ENCODE measurements around the gene TRMT112.
A peak's percentile ranks its signal among the peaks of the same experiment; 100 is the strongest.

Gene TRMT112

GRCh38 chr11:64299847-64300648, 17.3 kb downstream of the TRMT112 start, which contains the start of gene CATSPERZ:
Gene CATSPERZ, plus strand, starts transcription at chr11:64300358. Its CDS starts 53 bp downstream, at chr11:64300411.
- Histone ChIP-seq H3K9me3 (ENCODE audit: control insufficient read depth, low read length) (no peaks in the 10 kb centered on the region), H3K4me3 (ENCODE audit: insufficient read depth, low read depth, low read length, poor library complexity, severe bottlenecking) (peak within 1 kb of the TSS; percentile 55), H3K36me3 (ENCODE audit: control insufficient read depth, insufficient read depth, low read length) (no peaks in the 10 kb centered on the region), H3K27ac (ENCODE audit: insufficient read depth, low read length, poor library complexity, severe bottlenecking) (peak within 1 kb of the TSS; percentile 23), H3K27me3 (replicated peaks; ENCODE audit: control insufficient read depth, insufficient read depth, low read length, poor library complexity, severe bottlenecking) (peaks cover 64% of the 10 kb centered on the region), H3K4me1 (ENCODE audit: control insufficient read depth, insufficient read depth, low read length, poor library complexity, severe bottlenecking) (peaks cover 41% of the 10 kb centered on the region)
- no peak for DNase-seq

- no peak overlapping the region for H3K4me3 ChIP-seq (ENCODE audit: insufficient read depth, low read depth, low read length, poor library complexity, severe bottlenecking)
- H3K27me3 ChIP-seq (replicated peaks; ENCODE audit: control insufficient read depth, insufficient read depth, low read length, poor library complexity, severe bottlenecking), result peaks cover 64% of the 10 kb centered on the region
- peaks cover 37% of the 10 kb centered on the region for H3K4me1 ChIP-seq (ENCODE audit: control insufficient read depth, insufficient read depth, low read length, poor library complexity, severe bottlenecking)
- no peak overlapping the region for H3K27ac ChIP-seq (ENCODE audit: insufficient read depth, low read length, poor library complexity, severe bottlenecking)
- DNase-seq, result no peak
- H3K9me3 ChIP-seq (ENCODE audit: control insufficient read depth, low read length), result no peaks in the 10 kb centered on the region
- no peaks in the 10 kb centered on the region for H3K36me3 ChIP-seq (ENCODE audit: control insufficient read depth, insufficient read depth, low read length)
Observed at GRCh38 chr11:64298966-64299846, 18.2 kb downstream of the TRMT112 start.

- no peaks in the 10 kb centered on the region for H3K9me3 ChIP-seq (ENCODE audit: control insufficient read depth, low read length)
- DNase-seq, result no peak
- H3K27me3 ChIP-seq (replicated peaks; ENCODE audit: control insufficient read depth, insufficient read depth, low read length, poor library complexity, severe bottlenecking), result peaks cover 69% of the 10 kb centered on the region
- no peak overlapping the region for H3K4me3 ChIP-seq (ENCODE audit: insufficient read depth, low read depth, low read length, poor library complexity, severe bottlenecking)
- H3K36me3 ChIP-seq (ENCODE audit: control insufficient read depth, insufficient read depth, low read length), result no peaks in the 10 kb centered on the region
- peaks cover 32% of the 10 kb centered on the region for H3K4me1 ChIP-seq (ENCODE audit: control insufficient read depth, insufficient read depth, low read length, poor library complexity, severe bottlenecking)
- no peak overlapping the region for H3K27ac ChIP-seq (ENCODE audit: insufficient read depth, low read length, poor library complexity, severe bottlenecking)
Observed at GRCh38 chr11:64297699-64298358, 19.5 kb downstream of the TRMT112 start.

- Histone ChIP-seq H3K27ac (ENCODE audit: insufficient read depth, low read length, poor library complexity, severe bottlenecking) (no peak overlapping the region), H3K9me3 (ENCODE audit: control insufficient read depth, low read length) (no peaks in the 10 kb centered on the region), H3K27me3 (replicated peaks; ENCODE audit: control insufficient read depth, insufficient read depth, low read length, poor library complexity, severe bottlenecking) (peaks cover 77% of the 10 kb centered on the region), H3K4me1 (ENCODE audit: control insufficient read depth, insufficient read depth, low read length, poor library complexity, severe bottlenecking) (peaks cover 38% of the 10 kb centered on the region), H3K36me3 (ENCODE audit: control insufficient read depth, insufficient read depth, low read length) (no peaks in the 10 kb centered on the region), H3K4me3 (ENCODE audit: insufficient read depth, low read depth, low read length, poor library complexity, severe bottlenecking) (no peak overlapping the region)
- no peak for DNase-seq
Observed at GRCh38 chr11:64296830-64297698, 20.3 kb downstream of the TRMT112 start.

- no peaks in the 10 kb centered on the region for H3K36me3 ChIP-seq (ENCODE audit: control insufficient read depth, insufficient read depth, low read length)
- no peak overlapping the region for H3K27ac ChIP-seq (ENCODE audit: insufficient read depth, low read length, poor library complexity, severe bottlenecking)
- no peak overlapping the region for H3K4me3 ChIP-seq (ENCODE audit: insufficient read depth, low read depth, low read length, poor library complexity, severe bottlenecking)
- H3K4me1 ChIP-seq (ENCODE audit: control insufficient read depth, insufficient read depth, low read length, poor library complexity, severe bottlenecking), result peaks cover 35% of the 10 kb centered on the region
- no peaks in the 10 kb centered on the region for H3K9me3 ChIP-seq (ENCODE audit: control insufficient read depth, low read length)
- H3K27me3 ChIP-seq (replicated peaks; ENCODE audit: control insufficient read depth, insufficient read depth, low read length, poor library complexity, severe bottlenecking), result peaks cover 78% of the 10 kb centered on the region
- no peak for DNase-seq
Observed at GRCh38 chr11:64296236-64296635, 21.1 kb downstream of the TRMT112 start.

- Histone ChIP-seq H3K27ac (ENCODE audit: insufficient read depth, low read length, poor library complexity, severe bottlenecking) (no peak overlapping the region), H3K9me3 (ENCODE audit: control insufficient read depth, low read length) (no peaks in the 10 kb centered on the region), H3K27me3 (replicated peaks; ENCODE audit: control insufficient read depth, insufficient read depth, low read length, poor library complexity, severe bottlenecking) (peaks cover 78% of the 10 kb centered on the region), H3K4me3 (ENCODE audit: insufficient read depth, low read depth, low read length, poor library complexity, severe bottlenecking) (no peak overlapping the region), H3K4me1 (ENCODE audit: control insufficient read depth, insufficient read depth, low read length, poor library complexity, severe bottlenecking) (peaks cover 35% of the 10 kb centered on the region), H3K36me3 (ENCODE audit: control insufficient read depth, insufficient read depth, low read length) (no peaks in the 10 kb centered on the region)
- no peak for DNase-seq
Observed at GRCh38 chr11:64295760-64296159, 21.6 kb downstream of the TRMT112 start.

GRCh38 chr11:64294774-64295173, 22.6 kb downstream of the TRMT112 start:
- H3K9me3 ChIP-seq (ENCODE audit: control insufficient read depth, low read length), result no peaks in the 10 kb centered on the region
- peaks cover 72% of the 10 kb centered on the region for H3K27me3 ChIP-seq (replicated peaks; ENCODE audit: control insufficient read depth, insufficient read depth, low read length, poor library complexity, severe bottlenecking)
- no peak overlapping the region for H3K27ac ChIP-seq (ENCODE audit: insufficient read depth, low read length, poor library complexity, severe bottlenecking)
- peaks cover 26% of the 10 kb centered on the region for H3K4me1 ChIP-seq (ENCODE audit: control insufficient read depth, insufficient read depth, low read length, poor library complexity, severe bottlenecking)
- DNase-seq, result no peak
- no peaks in the 10 kb centered on the region for H3K36me3 ChIP-seq (ENCODE audit: control insufficient read depth, insufficient read depth, low read length)
- no peak overlapping the region for H3K4me3 ChIP-seq (ENCODE audit: insufficient read depth, low read depth, low read length, poor library complexity, severe bottlenecking)

- H3K27me3 ChIP-seq (replicated peaks; ENCODE audit: control insufficient read depth, insufficient read depth, low read length, poor library complexity, severe bottlenecking), result peaks cover 51% of the 10 kb centered on the region
- no peaks in the 10 kb centered on the region for H3K9me3 ChIP-seq (ENCODE audit: control insufficient read depth, low read length)
- no peak for DNase-seq
- peak overlapping the region; percentile 42 for H3K4me3 ChIP-seq (ENCODE audit: insufficient read depth, low read depth, low read length, poor library complexity, severe bottlenecking)
- H3K4me1 ChIP-seq (ENCODE audit: control insufficient read depth, insufficient read depth, low read length, poor library complexity, severe bottlenecking), result peaks cover 11% of the 10 kb centered on the region
- no peak overlapping the region for H3K27ac ChIP-seq (ENCODE audit: insufficient read depth, low read length, poor library complexity, severe bottlenecking)
- H3K36me3 ChIP-seq (ENCODE audit: control insufficient read depth, insufficient read depth, low read length), result no peaks in the 10 kb centered on the region
Observed at GRCh38 chr11:64292460-64293254, 24.7 kb downstream of the TRMT112 start.

All from effector memory CD4-positive, alpha-beta T cell (primary cell).